HepG2 (cell line): Measurements from ENCODE around the gene TTYH1. TPM values are rescaled to one million over a fixed set of nuclear protein-coding genes. Genes with fewer than 3 reads are reported as not detected.

Source experiments
- ATAC-seq: fragments of 200-7000 bp; cut with Tn5 transposase; 3 replicates; pipeline ENCODE4 v1.9.1; 2020; ENCODE audit warnings: mild to moderate bottlenecking, moderate library complexity
- BruUV-seq: library from RNA; stranded (reverse); fragments of 400-500 nt; replicated peaks from 2 replicates; lab custom pipeline; 2021; lab: Mats Ljungman, UMichigan
- CTCF ChIA-PET: fragments of 300-600 bp; formaldehyde crosslinking; extraction: SDS; loops from one replicate; lab custom pipeline; 2021; ENCODE audit warnings: low total read pairs, inconsistent platforms, low intra/inter-chr PET ratio; lab: Yijun Ruan, JAX
- POLR2A ChIA-PET: fragments of 350-600 bp; sonication (Branson Sonifier 250); formaldehyde crosslinking; loops from one replicate; lab custom pipeline; 2020; ENCODE audit warnings: antibody characterized with exemption, inconsistent platforms; lab: Yijun Ruan, JAX
- DNase-seq: peaks from one replicate; pipeline ENCODE4 v3.0.0-alpha.2; 2015; ENCODE audit warnings: low spot score
- FAIRE-seq: peaks from 3 replicates; lab custom pipeline; 2011; peaks lifted over from hg19 to GRCh38; lab: Jason Lieb, UNC
- H2AFZ ChIP-seq: one replicate; pipeline ENCODE4 v1.6.1; 2011; ENCODE audit warnings: low read length, inconsistent platforms
- H3K27ac ChIP-seq: fragments of 300-600 bp; 3 replicates; pipeline ENCODE4 v1.8.0; 2011; ENCODE audit warnings: mixed run types, mild to moderate bottlenecking, mixed read lengths, low read length, inconsistent platforms; ENCODE audit not compliant: insufficient read depth; ENCODE audit errors: extremely low read length
- H3K27me3 ChIP-seq, 2 experiments: fragments of 200-600 bp in 1 of 2; 2 replicates in 1 of 2; 3 replicates in 1 of 2; pipeline versions ENCODE4 v1.6.0 to v1.8.0; 2011; ENCODE audit warnings: low read length in 2 of 2, mild to moderate bottlenecking in 2 of 2, moderate library complexity in 2 of 2, inconsistent platforms in 1 of 2; ENCODE audit not compliant: insufficient read depth in 2 of 2, control insufficient read depth in 1 of 2
- H3K36me3 ChIP-seq, 2 experiments: fragments of 200-600 bp in 1 of 2; replicated peaks in 1 of 2; 2 replicates in 1 of 2; 3 replicates in 1 of 2; pipeline versions ENCODE4 v1.5.1 to v1.8.0; 2011; ENCODE audit warnings: low read length in 2 of 2, inconsistent platforms in 1 of 2; ENCODE audit not compliant: insufficient read depth in 2 of 2, control insufficient read depth in 1 of 2
- H3K4me1 ChIP-seq: 2 replicates; pipeline ENCODE4 v1.5.1; 2012; ENCODE audit warnings: low read length, inconsistent platforms; ENCODE audit not compliant: insufficient read depth
- H3K4me2 ChIP-seq: 2 replicates; pipeline ENCODE4 v1.6.0; 2011; ENCODE audit warnings: low read depth, low read length, inconsistent platforms
- H3K4me3 ChIP-seq, 3 experiments: fragments of 200-600 bp in 1 of 3; sonication (generic), shearing (Covaris generic) in 1 of 3; replicated peaks in 1 of 3; 2 replicates each; pipeline ENCODE4 v1.5.1; 2011 to 2016; ENCODE audit warnings: low read length in 3 of 3, inconsistent platforms in 2 of 3, low read depth in 2 of 3, mild to moderate bottlenecking in 2 of 3, control low read depth in 1 of 3, mixed read lengths in 1 of 3; ENCODE audit not compliant: insufficient read depth in 1 of 3
- H3K79me2 ChIP-seq: one replicate; pipeline ENCODE4 v1.6.1; 2011; ENCODE audit warnings: low read length, inconsistent platforms; ENCODE audit not compliant: insufficient read depth
- H3K9ac ChIP-seq: 2 replicates; pipeline ENCODE4 v1.6.0; 2011; ENCODE audit warnings: mild to moderate bottlenecking, low read depth, low read length, inconsistent platforms; ENCODE audit not compliant: insufficient read depth
- H3K9me3 ChIP-seq: 2 replicates; pipeline ENCODE4 v1.5.1; 2012; ENCODE audit warnings: mild to moderate bottlenecking, low read length
- H4K20me1 ChIP-seq: 2 replicates; pipeline ENCODE4 v1.6.0; 2011; ENCODE audit warnings: inconsistent platforms, mild to moderate bottlenecking, low read length, moderate library complexity; ENCODE audit not compliant: insufficient read depth
- BRD4 ChIP-seq: sonication (generic); formaldehyde crosslinking; IDR thresholded peaks from 2 replicates; pipeline ENCODE4 v1.4.0; 2020; ENCODE audit warnings: missing genetic modification reagents
- HNRNPL ChIP-seq: fragments of 200-400 bp; formaldehyde crosslinking; IDR thresholded peaks from 2 replicates; pipeline ENCODE4 v1.6.1; 2017; ENCODE audit warnings: mild to moderate bottlenecking, low read depth, low read length
- MEIS1 ChIP-seq: sonication (generic); formaldehyde crosslinking; IDR thresholded peaks from 2 replicates; pipeline ENCODE4 v1.9.0; 2021; ENCODE audit warnings: mild to moderate bottlenecking, missing genetic modification reagents, moderate library complexity, borderline replicate concordance
- MXI1 ChIP-seq: IDR thresholded peaks from 3 replicates; pipeline ENCODE4 v1.6.1; 2012; ENCODE audit warnings: low read depth, low read length, inconsistent platforms, borderline replicate concordance
- PBX3 ChIP-seq: sonication (generic); formaldehyde crosslinking; IDR thresholded peaks from 2 replicates; pipeline ENCODE4 v1.8.1; 2023; ENCODE audit warnings: missing genetic modification reagents, inconsistent platforms, borderline replicate concordance
- RXRA ChIP-seq: sonication (generic); formaldehyde crosslinking; IDR thresholded peaks from 2 replicates; pipeline ENCODE4 v1.5.1; 2020; ENCODE audit warnings: missing genetic modification reagents
- SKI ChIP-seq: fragments of 450-650 bp; IDR thresholded peaks from one replicate; pipeline ENCODE4 v1.6.1; 2018; ENCODE audit warnings: mild to moderate bottlenecking; ENCODE audit not compliant: partially characterized antibody
- TOE1 ChIP-seq: sonication (generic); formaldehyde crosslinking; IDR thresholded peaks from 2 replicates; pipeline ENCODE4 v1.4.0; 2020; ENCODE audit warnings: mild to moderate bottlenecking, missing genetic modification reagents
- ZNF160 ChIP-seq: sonication (generic); formaldehyde crosslinking; IDR thresholded peaks from 2 replicates; pipeline ENCODE4 v1.8.0; 2022; ENCODE audit warnings: mild to moderate bottlenecking, inconsistent platforms, missing genetic modification reagents
- ZNF205 ChIP-seq: IDR thresholded peaks from 2 replicates; pipeline ENCODE4 v1.6.1; 2018; ENCODE audit warnings: missing biosample characterization, missing genetic modification reagents
- ZNF329 ChIP-seq: sonication (generic); formaldehyde crosslinking; IDR thresholded peaks from 2 replicates; pipeline ENCODE4 v1.9.0; 2021; ENCODE audit warnings: low read depth, mild to moderate bottlenecking, missing genetic modification reagents
- ZNF749 ChIP-seq: sonication (generic); formaldehyde crosslinking; IDR thresholded peaks from 2 replicates; pipeline ENCODE4 v1.8.0; 2022; ENCODE audit warnings: mild to moderate bottlenecking, missing genetic modification reagents, moderate library complexity, borderline replicate concordance
- ZSCAN9 ChIP-seq: IDR thresholded peaks from 2 replicates; pipeline ENCODE4 v1.6.1; 2016; ENCODE audit warnings: borderline replicate concordance
- WGBS: methylation state at CpG from one replicate; pipeline ENCODE4 v1.1.6; 2017; ENCODE audit warnings: low lambda C conversion rate; 5-methylcytosine and 5-hydroxymethylcytosine counted together
- in situ Hi-C: cut with HindIII; loops from 2 replicates; pipeline ENCODE4 v1.10.0; 2017; ENCODE audit warnings: low pct_unique_long_range_greater_than_20kb; ENCODE audit not compliant: extremely low pct_ligation_motif_present
- intact Hi-C: fragments of 100-400 bp; cut with micrococcal nuclease; formaldehyde crosslinking; loops from one replicate; pipeline ENCODE4 v1.10.0; 2022; ENCODE audit not compliant: unreplicated experiment
- polyA plus RNA-seq, 8 experiments: library from polyadenylated mRNA; depleted of rRNA in 3 of 8; stranded (reverse) in 7 of 8; unstranded in 1 of 8; fragments of >200 nt; fragmentation: Illumina TruSeq in 4 of 8; extraction: Trizol in 4 of 8; gene quantifications; 2 replicates each; pipeline versions ENCODE4 v1.2.1 to v1.2.3, GENCODE V29; 2011 to 2016; ENCODE audit warnings: low read depth in 4 of 8, missing spikeins in 1 of 8, mixed read lengths in 1 of 8; ENCODE audit not compliant: insufficient read depth in 1 of 8
- total RNA-seq, 5 experiments: library from RNA; depleted of rRNA; stranded (reverse); fragments of >200 nt; fragmentation: Illumina TruSeq; extraction: Trizol; gene quantifications; 2 replicates each; pipeline ENCODE4 v1.2.3, GENCODE V29; 2016; ENCODE audit warnings: low read depth in 1 of 5

TTYH1 gene
- total and polyA plus RNA-seq, 2 of the 13 experiments (the other 11 are each of a cell fraction or from before 2014, with no cell fraction given) = 6.9 to 19.9 TPM

DNA sequence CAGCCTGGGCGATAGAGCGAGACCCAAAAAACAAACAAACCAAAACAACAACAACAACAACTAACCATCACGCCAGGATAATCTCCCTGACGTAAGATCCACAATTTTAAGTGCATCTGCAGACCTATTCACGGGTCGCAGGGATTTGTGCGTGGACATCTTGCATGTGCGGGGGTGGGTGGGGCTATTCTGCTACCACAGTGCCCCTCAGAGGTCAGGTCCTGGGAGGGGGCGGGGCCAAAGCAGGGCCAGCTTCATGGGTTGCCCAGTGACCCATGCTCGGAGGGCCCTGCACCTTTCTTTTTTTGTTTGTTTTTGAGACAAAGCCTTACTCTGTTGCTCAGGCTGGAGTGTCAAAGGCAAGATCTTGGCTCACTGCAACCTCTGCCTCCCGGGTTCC is 60.4 kb downstream of the TTYH1 start:
- no peaks in the 10 kb centered on the region for H3K36me3 ChIP-seq
- TF ChIP-seq RXRA (CRISPR knock-in tag) = no peak
- TF ChIP-seq BRD4 (CRISPR knock-in tag) = no peak
- TF ChIP-seq ZNF160 (CRISPR knock-in tag) = no peak
- no peak for TF ChIP-seq PBX3 (CRISPR knock-in tag)
- TF ChIP-seq ZNF205 (CRISPR knock-in tag) = no peak
- no peak for TF ChIP-seq ZNF329 (CRISPR knock-in tag)
- TF ChIP-seq TOE1 (CRISPR knock-in tag) = no peak
- no peak for TF ChIP-seq MEIS1 (CRISPR knock-in tag)
- no peak for TF ChIP-seq ZNF749
- no peak for TF ChIP-seq HNRNPL
- TF ChIP-seq ZSCAN9 (CRISPR knock-in tag) = no peak
- no peak for TF ChIP-seq MXI1
- no peak for TF ChIP-seq SKI
- in situ Hi-C loops = loop anchor here (10.0 kb wide), 1 partner anchor 199 kb away; no protein-coding TSS in a partner anchor
- no peak overlapping the region for H3K9ac ChIP-seq
- ChIA-PET POLR2A (no interaction called here), CTCF (no interaction called here)
- no TSS peak for BruUV-seq
- no peaks in the 10 kb centered on the region; a peak in 1 of 5 replicates for H3K27me3 ChIP-seq
- H3K27ac ChIP-seq = no peak overlapping the region
- no peak overlapping the region for H3K4me2 ChIP-seq
- no peak for FAIRE-seq
- H3K79me2 ChIP-seq = no peaks in the 10 kb centered on the region
- no peaks in the 10 kb centered on the region for H3K9me3 ChIP-seq
- WGBS = 55% methylated on average over 11 of the region's 11 CpGs
- DNase-seq = no peak
- no peak for ATAC-seq
- H4K20me1 ChIP-seq = no peaks in the 10 kb centered on the region
- no peak overlapping the region for H2AFZ ChIP-seq
- no peak overlapping the region for H3K4me3 ChIP-seq
- peaks cover 35% of the 10 kb centered on the region for H3K4me1 ChIP-seq
- intact Hi-C loops = no loop called here
